GM19238 (cell line): ENCODE measurements around the gene SLC23A2.
"Not testable (repeated sequence)": the region's sequence is repeated elsewhere in the genome, so short reads cannot be mapped to it uniquely, and the experiment has no call there.

Experiments used
- DNase-seq: peaks from one replicate; pipeline ENCODE4 v3.0.0; 2011; ENCODE audit warnings: low spot score; ENCODE audit not compliant: insufficient read length

SLC23A2 gene

GRCh38 chr20:5001174-5002076, at the start of gene SLC23A2:
Gene SLC23A2 (minus strand): TSS chr20:5001510. CDS start chr20:4932562, 68,948 bp downstream.
- DNase-seq: peak; percentile 59

- DNase-seq: no peak
Measured at GRCh38 chr20:5046656-5047339, 45.5 kb upstream of the SLC23A2 start.

GRCh38 chr20:5045906-5046305, 44.6 kb upstream of the SLC23A2 start:
- DNase-seq: no peak

- no peak for DNase-seq
Measured at GRCh38 chr20:5044075-5044620, 42.8 kb upstream of the SLC23A2 start.

- no peak for DNase-seq
Measured at GRCh38 chr20:5041433-5041832, 40.1 kb upstream of the SLC23A2 start.

- no peak for DNase-seq
Measured at GRCh38 chr20:5040345-5040744, 39.0 kb upstream of the SLC23A2 start.

- no peak for DNase-seq
Measured at GRCh38 chr20:5039889-5040288, 38.6 kb upstream of the SLC23A2 start.

GRCh38 chr20:5039255-5039657, 37.9 kb upstream of the SLC23A2 start:
- no peak for DNase-seq

GRCh38 chr20:5036828-5037227, 35.5 kb upstream of the SLC23A2 start:
- DNase-seq: no peak

- not testable (repeated sequence) for DNase-seq
Measured at GRCh38 chr20:5035518-5035917, 34.2 kb upstream of the SLC23A2 start.

- no peak for DNase-seq
Measured at GRCh38 chr20:5033566-5033965, 32.3 kb upstream of the SLC23A2 start.

- DNase-seq: not testable (repeated sequence)
Measured at GRCh38 chr20:5031701-5032100, 30.4 kb upstream of the SLC23A2 start.

- DNase-seq: no peak
Measured at GRCh38 chr20:5031206-5031557, 29.9 kb upstream of the SLC23A2 start.

- no peak for DNase-seq
Measured at GRCh38 chr20:5030348-5031205, 29.3 kb upstream of the SLC23A2 start.

GRCh38 chr20:5028258-5029059, 27.1 kb upstream of the SLC23A2 start:
- DNase-seq: not testable (repeated sequence)

GRCh38 chr20:5024982-5025381, 23.7 kb upstream of the SLC23A2 start:
- no peak for DNase-seq

GRCh38 chr20:5024103-5024502, 22.8 kb upstream of the SLC23A2 start:
- DNase-seq: no peak

- not testable (repeated sequence) for DNase-seq
Measured at GRCh38 chr20:5023171-5023570, 21.9 kb upstream of the SLC23A2 start.

- no peak for DNase-seq
Measured at GRCh38 chr20:5020760-5021159, 19.4 kb upstream of the SLC23A2 start.

GRCh38 chr20:5013682-5014447, 12.6 kb upstream of the SLC23A2 start:
- no peak for DNase-seq
